Small intestine (tissue), 7 donors: ENCODE measurements around the gene KCTD10. TPM values are rescaled to one million over a fixed set of nuclear protein-coding genes. Genes with fewer than 3 reads are reported as not detected.

ENCODE experiments used
- DNase-seq, 2 donors: peaks; one replicate each; pipeline versions ENCODE4 v3.0.0 to v3.0.0-alpha.2; 2013
- FAIRE-seq: peaks from 2 replicates; lab custom pipeline; 2012; peaks lifted over from hg19 to GRCh38; lab: Jason Lieb, UNC
- H3K27ac ChIP-seq, 3 donors: one replicate each; pipeline ENCODE4 v1.5.1; 2013; ENCODE audit warnings: low read length in 2 of 3, mild to moderate bottlenecking in 2 of 3, control low read depth in 1 of 3, inconsistent platforms in 1 of 3, low read depth in 1 of 3, moderate library complexity in 1 of 3
- H3K27me3 ChIP-seq, 3 donors: one replicate each; pipeline ENCODE4 v1.6.1; 2013; ENCODE audit warnings: low read length in 3 of 3, inconsistent platforms in 1 of 3; ENCODE audit not compliant: control insufficient read depth in 3 of 3, insufficient read depth in 3 of 3
- H3K36me3 ChIP-seq, 3 donors: one replicate each; pipeline ENCODE4 v1.6.1; 2013; ENCODE audit warnings: low read length in 3 of 3, inconsistent platforms in 1 of 3, low read depth in 1 of 3, mild to moderate bottlenecking in 1 of 3, moderate library complexity in 1 of 3; ENCODE audit not compliant: control insufficient read depth in 3 of 3, insufficient read depth in 2 of 3
- H3K4me1 ChIP-seq, 3 donors: one replicate each; pipeline ENCODE4 v1.6.1; 2013; ENCODE audit warnings: low read length in 2 of 3, inconsistent platforms in 1 of 3, low read depth in 1 of 3, mild to moderate bottlenecking in 1 of 3, moderate library complexity in 1 of 3; ENCODE audit not compliant: control insufficient read depth in 3 of 3, insufficient read depth in 2 of 3
- H3K4me3 ChIP-seq, 3 donors: one replicate each; pipeline ENCODE4 v1.5.1; 2013; ENCODE audit warnings: low read length in 3 of 3, control low read depth in 1 of 3, inconsistent platforms in 1 of 3, low read depth in 1 of 3, mild to moderate bottlenecking in 1 of 3, moderate library complexity in 1 of 3
- H3K9me3 ChIP-seq, 2 donors: one replicate each; pipeline ENCODE4 v1.6.1; 2013; ENCODE audit warnings: low read depth in 1 of 2, low read length in 1 of 2; ENCODE audit not compliant: control insufficient read depth in 2 of 2, insufficient read depth in 1 of 2
- WGBS, 3 donors: extraction: QIAGEN DNeasy Blood & Tissue Kit; methylation state at CpG; one replicate each; pipeline ENCODE4 v1.1.7; 2013; 5-methylcytosine and 5-hydroxymethylcytosine counted together
- polyA plus RNA-seq, 4 donors: library from polyadenylated mRNA; stranded (reverse) in 3 of 4; unstranded in 1 of 4; fragments of 200-250 nt in 3 of 4; fragments of 120-200 nt in 1 of 4; gene quantifications; one replicate each; pipeline versions ENCODE4 v1.2.1 to v1.2.3, GENCODE V29; 2013
- donor health status: healthy with polysubstance abuse.
- donor health status: control.
- donor health status: control.
- donor health status: Bipolar disorder and iron deficiency.
- donor health status: healthy.

KCTD10 gene
- polyA plus RNA-seq, 4 donors: 14.3 to 28.4 (median 19.0) TPM

GRCh38 chr12:109464642-109465351 is 12.3 kb downstream of the KCTD10 start:
- Histone ChIP-seq H3K4me3 (no peak overlapping the region), H3K36me3 (peaks cover 2 to 63% (median 10%) of the 10 kb centered on the region in 3 donors), H3K27ac (peak overlapping the region in 2 of 3 donors; percentile 48 to 91), H3K4me1 (peaks cover 0 to 32% (median 13%) of the 10 kb centered on the region in 3 donors), H3K9me3 (no peaks in the 10 kb centered on the region), H3K27me3 (no peaks in the 10 kb centered on the region)
- 88 to 92% (median 91%) methylated on average over 14 of the region's 14 CpGs for WGBS, 3 donors
- FAIRE-seq (no peak), DNase-seq (no peak)

- H3K27ac ChIP-seq: peak overlapping the region; percentile 26 to 91 (median 83)
- no peaks in the 10 kb centered on the region for H3K27me3 ChIP-seq
- H3K4me1 ChIP-seq: peaks cover 0 to 32% (median 13%) of the 10 kb centered on the region in 3 donors
- DNase-seq (no peak), FAIRE-seq (no peak)
- WGBS, 3 donors: 53 to 91% (median 87%) methylated on average over 5 of the region's 5 CpGs
- peaks cover 2 to 53% (median 10%) of the 10 kb centered on the region in 3 donors for H3K36me3 ChIP-seq
- H3K9me3 ChIP-seq: no peaks in the 10 kb centered on the region
- H3K4me3 ChIP-seq: no peak overlapping the region
Measured at GRCh38 chr12:109463756-109464155, 13.3 kb downstream of the KCTD10 start.

DNA sequence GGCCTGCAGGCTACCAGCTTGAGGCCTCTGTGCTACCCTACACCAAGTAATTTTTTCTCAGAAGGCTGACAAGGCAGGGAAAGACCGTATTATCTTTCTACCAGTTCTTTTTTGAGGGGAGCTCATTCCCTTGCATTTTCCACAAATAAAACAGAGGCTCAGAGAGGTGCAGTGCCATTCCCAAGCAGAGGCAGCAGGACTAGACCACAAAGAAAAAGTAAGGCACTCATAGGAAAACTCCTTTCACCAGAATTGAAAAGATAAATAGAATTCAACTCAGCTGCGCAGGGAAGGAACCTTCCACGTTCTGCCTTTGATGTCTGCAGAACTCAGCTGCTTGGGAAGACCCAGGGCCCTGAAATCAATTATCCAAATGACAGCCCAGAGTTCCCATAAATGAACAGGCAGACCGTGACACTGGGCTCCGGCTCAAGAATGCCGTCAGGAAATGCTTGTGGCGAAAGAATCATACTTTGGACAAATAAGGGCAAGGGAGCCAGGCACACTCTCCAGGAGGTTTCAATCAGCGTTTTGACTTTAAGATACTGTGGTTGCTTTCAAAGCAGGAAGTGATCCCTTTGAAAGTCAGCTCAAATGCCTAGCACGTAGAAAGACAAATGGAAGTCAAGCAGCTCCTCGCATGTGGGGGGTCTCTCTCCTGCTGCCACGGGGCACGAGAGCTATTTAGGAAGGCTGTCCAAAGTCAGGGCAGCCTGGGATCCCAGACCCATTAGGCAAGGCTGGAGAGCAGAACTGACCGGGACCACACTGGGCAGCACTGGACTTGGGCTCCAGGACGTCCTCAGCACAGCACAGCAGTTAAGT is 14.0 kb downstream of the KCTD10 start:
- H3K27ac ChIP-seq: peak overlapping the region; percentile 26 to 91 (median 83)
- WGBS, 3 donors: 38 to 75% (median 68%) methylated on average over 14 of the region's 14 CpGs
- H3K27me3 ChIP-seq: no peaks in the 10 kb centered on the region
- H3K36me3 ChIP-seq: peaks cover 2 to 53% (median 10%) of the 10 kb centered on the region in 3 donors
- FAIRE-seq (no peak), DNase-seq (peak; percentile 13 to 58)
- H3K9me3 ChIP-seq: no peaks in the 10 kb centered on the region
- no peak overlapping the region for H3K4me3 ChIP-seq
- H3K4me1 ChIP-seq: peaks cover 0 to 32% (median 13%) of the 10 kb centered on the region in 3 donors

- peak overlapping the region in 2 of 3 donors; percentile 83 to 91 for H3K27ac ChIP-seq
- no peaks in the 10 kb centered on the region for H3K27me3 ChIP-seq
- peaks cover 0 to 32% (median 19%) of the 10 kb centered on the region in 3 donors for H3K4me1 ChIP-seq
- H3K9me3 ChIP-seq: no peaks in the 10 kb centered on the region
- H3K36me3 ChIP-seq: peaks cover 5 to 47% (median 13%) of the 10 kb centered on the region in 3 donors
- no peak overlapping the region for H3K4me3 ChIP-seq
- no peak for FAIRE-seq
- WGBS, 3 donors: 66 to 81% (median 79%) methylated on average over 13 of the region's 13 CpGs
- peak; percentile 15 to 45 for DNase-seq
Measured at GRCh38 chr12:109461846-109462756, 15.0 kb downstream of the KCTD10 start.

- Histone ChIP-seq H3K9me3 (no peaks in the 10 kb centered on the region), H3K4me3 (no peak overlapping the region), H3K4me1 (peaks cover 0 to 32% (median 19%) of the 10 kb centered on the region in 3 donors), H3K27ac (peak overlapping the region; percentile 3 to 91 (median 83)), H3K36me3 (peaks cover 7 to 42% (median 19%) of the 10 kb centered on the region in 3 donors), H3K27me3 (no peaks in the 10 kb centered on the region)
- FAIRE-seq (no peak), DNase-seq (peak; percentile 19 to 36)
- 54 to 71% (median 58%) methylated on average over 8 of the region's 8 CpGs for WGBS, 3 donors
Measured at GRCh38 chr12:109461049-109461845, 15.9 kb downstream of the KCTD10 start.

- no peak overlapping the region for H3K4me3 ChIP-seq
- 90 to 97% (median 93%) methylated on average over 13 of the region's 13 CpGs for WGBS, 3 donors
- peak overlapping the region; percentile 3 to 91 (median 83) for H3K27ac ChIP-seq
- H3K27me3 ChIP-seq: no peaks in the 10 kb centered on the region
- H3K9me3 ChIP-seq: no peaks in the 10 kb centered on the region
- no peak for DNase-seq
- FAIRE-seq: no peak
- peaks cover 12 to 49% (median 20%) of the 10 kb centered on the region in 3 donors for H3K36me3 ChIP-seq
- H3K4me1 ChIP-seq: peaks cover 0 to 32% (median 19%) of the 10 kb centered on the region in 3 donors
Measured at GRCh38 chr12:109460538-109460937, 16.6 kb downstream of the KCTD10 start.

DNA sequence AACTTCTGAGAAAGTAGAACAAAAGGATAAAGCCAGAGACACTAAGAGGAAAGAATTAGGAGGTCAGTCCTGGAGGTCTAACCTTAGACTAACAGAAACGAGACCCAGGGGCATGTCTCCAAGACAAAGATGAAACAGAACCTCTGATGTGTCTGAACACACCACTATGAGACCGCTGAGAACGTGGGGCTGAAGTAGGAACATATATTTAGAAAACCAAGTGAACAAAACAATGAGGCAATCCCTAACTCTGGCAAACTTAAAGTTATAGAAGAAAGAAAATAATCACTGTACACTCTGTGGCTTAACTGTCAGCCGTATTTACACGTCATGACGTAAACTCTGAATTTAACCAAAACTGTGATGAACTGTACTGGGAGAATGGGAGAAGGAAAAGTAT is 17.9 kb downstream of the KCTD10 start:
- DNase-seq: no peak
- 67 to 89% (median 82%) methylated on average over 6 of the region's 6 CpGs for WGBS, 3 donors
- Histone ChIP-seq H3K9me3 (no peaks in the 10 kb centered on the region), H3K4me1 (peaks cover 0 to 32% (median 19%) of the 10 kb centered on the region in 3 donors), H3K27ac (peak overlapping the region in 2 of 3 donors; percentile 65 to 91), H3K27me3 (no peaks in the 10 kb centered on the region), H3K4me3 (no peak overlapping the region), H3K36me3 (peaks cover 12 to 53% (median 18%) of the 10 kb centered on the region in 3 donors)
- FAIRE-seq: no peak
